Gastrocnemius medialis (tissue), 4 donors: ENCODE data around the gene POU5F2. TPM values are rescaled to one million over a fixed set of nuclear protein-coding genes. Genes with fewer than 3 reads are reported as not detected.

Experiments
- ATAC-seq, 2 donors: fragments of 150-250 bp; one replicate each; pipeline ENCODE4 v1.9.1; 2016
- DNase-seq, 2 donors: peaks; one replicate each; pipeline ENCODE4 v3.0.0-alpha.2; 2019
- H3K27ac ChIP-seq, 4 donors: fragments of 200-600 bp; sonication (generic); 1 replicate in 1 of 4; 2 replicates in 3 of 4; pipeline ENCODE4 v1.5.1; 2016 to 2018; ENCODE audit warnings: mild to moderate bottlenecking in 2 of 4, moderate library complexity in 1 of 4
- H3K27me3 ChIP-seq, 3 donors: fragments of 200-600 bp; sonication (generic) in 2 of 3; 1 replicate in 1 of 3; 2 replicates in 2 of 3; pipeline versions ENCODE4 v1.5.1 to v1.6.0; 2016 to 2019; ENCODE audit warnings: mild to moderate bottlenecking in 1 of 3, moderate library complexity in 1 of 3
- H3K36me3 ChIP-seq, 2 donors: fragments of 200-600 bp; sonication (generic) in 1 of 2; one replicate each; pipeline ENCODE4 v1.5.1; 2017 to 2018
- H3K4me1 ChIP-seq, 2 donors: fragments of 200-600 bp; sonication (generic) in 1 of 2; one replicate each; pipeline ENCODE4 v1.5.1; 2016 to 2017; ENCODE audit warnings: mild to moderate bottlenecking in 2 of 2
- H3K4me3 ChIP-seq, 4 donors: fragments of 200-600 bp; sonication (generic) in 3 of 4; 1 replicate in 1 of 4; 2 replicates in 3 of 4; pipeline ENCODE4 v1.5.1; 2016 to 2019; ENCODE audit warnings: mild to moderate bottlenecking in 2 of 4
- H3K9me3 ChIP-seq, 3 donors: fragments of 200-600 bp; sonication (generic) in 2 of 3; 1 replicate in 1 of 3; 2 replicates in 2 of 3; pipeline ENCODE4 v1.5.1; 2016 to 2019
- POLR2A ChIP-seq, 2 donors: fragments of 450-650 bp; IDR thresholded peaks; one replicate each; pipeline ENCODE4 v1.6.1; 2017; ENCODE audit warnings: antibody characterized with exemption in 2 of 2, mild to moderate bottlenecking in 2 of 2, moderate library complexity in 2 of 2
- in situ Hi-C, 4 donors: fragments of 200-750 bp; cut with MboI; loops; one replicate each; pipeline versions ENCODE4 v1.15.0 to v1.8.0; 2017; ENCODE audit warnings: low sequenced_read_pairs in 4 of 4
- intact Hi-C: fragments of 100-400 bp; cut with DNase I; formaldehyde crosslinking; loops from one replicate; pipeline ENCODE4 v1.15.1; 2023; ENCODE audit warnings: low total_unique reads
- total RNA-seq, 4 donors: library from RNA; depleted of rRNA; stranded (reverse); fragments of >200 nt; gene quantifications; one replicate each; pipeline versions ENCODE4 v1.1.0 to v1.2.3, GENCODE V29; 2016
- TF ChIP-seq, protein P1 (sequence below), 5 experiments: fragments of 450-650 bp in 3 of 5; fragments of 200-600 bp in 2 of 5; sonication (generic) in 2 of 5; IDR thresholded peaks in 4 of 5; conservative IDR thresholded peaks in 1 of 5; 1 replicate in 4 of 5; 2 replicates in 1 of 5; pipeline ENCODE4 v1.5.1; 2016 to 2019; ENCODE audit warnings: antibody characterized with exemption in 5 of 5, mild to moderate bottlenecking in 3 of 5, moderate library complexity in 3 of 5

Gene POU5F2, protein sequence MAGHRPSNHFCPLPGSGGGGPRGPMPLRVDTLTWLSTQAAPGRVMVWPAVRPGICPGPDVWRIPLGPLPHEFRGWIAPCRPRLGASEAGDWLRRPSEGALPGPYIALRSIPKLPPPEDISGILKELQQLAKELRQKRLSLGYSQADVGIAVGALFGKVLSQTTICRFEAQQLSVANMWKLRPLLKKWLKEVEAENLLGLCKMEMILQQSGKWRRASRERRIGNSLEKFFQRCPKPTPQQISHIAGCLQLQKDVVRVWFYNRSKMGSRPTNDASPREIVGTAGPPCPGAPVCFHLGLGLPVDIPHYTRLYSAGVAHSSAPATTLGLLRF
- 1 to 10 TPM in 1 of 4 donors, under 1 TPM in 3; 0.02 to 1.8 (median 0.03) TPM for total RNA-seq

DNA sequence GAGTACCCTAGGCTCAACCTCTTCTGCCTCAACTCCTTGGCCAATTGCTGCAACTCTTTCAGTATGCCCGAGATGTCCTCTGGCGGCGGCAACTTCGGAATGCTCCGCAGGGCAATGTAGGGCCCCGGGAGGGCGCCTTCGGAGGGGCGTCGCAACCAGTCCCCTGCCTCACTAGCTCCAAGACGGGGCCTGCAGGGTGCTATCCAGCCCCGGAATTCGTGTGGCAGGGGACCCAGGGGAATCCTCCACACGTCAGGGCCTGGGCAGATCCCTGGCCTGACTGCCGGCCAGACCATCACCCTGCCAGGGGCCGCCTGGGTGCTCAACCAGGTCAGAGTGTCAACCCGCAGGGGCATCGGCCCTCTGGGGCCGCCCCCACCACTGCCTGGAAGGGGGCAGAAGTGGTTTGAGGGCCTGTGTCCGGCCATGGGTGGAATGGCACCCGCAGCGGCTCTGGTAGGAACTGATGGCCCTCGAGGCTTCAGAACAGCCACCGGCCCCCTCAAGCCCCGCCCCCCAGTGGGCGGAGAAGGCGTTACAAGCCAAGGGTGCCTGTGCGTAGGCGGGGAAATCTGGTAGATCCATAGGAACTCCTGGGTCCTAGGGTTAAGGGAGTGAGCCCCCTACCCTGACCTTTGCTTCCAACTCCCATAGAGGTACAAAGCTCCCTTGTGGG lies at the start of gene POU5F2:
Gene POU5F2, minus strand, starts transcription at position 465 of the 676 bp plus-strand sequence. Its CDS starts 37 bp downstream, at position 428.
- DNase-seq (no peak), ATAC-seq (no peak)
- TF ChIP-seq, protein P1, sequence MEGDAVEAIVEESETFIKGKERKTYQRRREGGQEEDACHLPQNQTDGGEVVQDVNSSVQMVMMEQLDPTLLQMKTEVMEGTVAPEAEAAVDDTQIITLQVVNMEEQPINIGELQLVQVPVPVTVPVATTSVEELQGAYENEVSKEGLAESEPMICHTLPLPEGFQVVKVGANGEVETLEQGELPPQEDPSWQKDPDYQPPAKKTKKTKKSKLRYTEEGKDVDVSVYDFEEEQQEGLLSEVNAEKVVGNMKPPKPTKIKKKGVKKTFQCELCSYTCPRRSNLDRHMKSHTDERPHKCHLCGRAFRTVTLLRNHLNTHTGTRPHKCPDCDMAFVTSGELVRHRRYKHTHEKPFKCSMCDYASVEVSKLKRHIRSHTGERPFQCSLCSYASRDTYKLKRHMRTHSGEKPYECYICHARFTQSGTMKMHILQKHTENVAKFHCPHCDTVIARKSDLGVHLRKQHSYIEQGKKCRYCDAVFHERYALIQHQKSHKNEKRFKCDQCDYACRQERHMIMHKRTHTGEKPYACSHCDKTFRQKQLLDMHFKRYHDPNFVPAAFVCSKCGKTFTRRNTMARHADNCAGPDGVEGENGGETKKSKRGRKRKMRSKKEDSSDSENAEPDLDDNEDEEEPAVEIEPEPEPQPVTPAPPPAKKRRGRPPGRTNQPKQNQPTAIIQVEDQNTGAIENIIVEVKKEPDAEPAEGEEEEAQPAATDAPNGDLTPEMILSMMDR (IDR thresholded peaks at IDR 0.05 in 4 of 5, conservative IDR thresholded peaks at IDR 0.05 in 1 of 5): no peak
- no peak for TF ChIP-seq POLR2A (IDR thresholded peaks at IDR 0.05)
- Histone ChIP-seq H3K4me3 (no peak within 1 kb of the TSS), H3K27ac (no peak within 1 kb of the TSS), H3K4me1 (no peaks in the 10 kb centered on the region), H3K27me3 (no peaks in the 10 kb centered on the region), H3K36me3 (no peaks in the 10 kb centered on the region), H3K9me3 (no peaks in the 10 kb centered on the region)
- intact Hi-C loops (no loop called here), in situ Hi-C loops (no loop called here)

DNA sequence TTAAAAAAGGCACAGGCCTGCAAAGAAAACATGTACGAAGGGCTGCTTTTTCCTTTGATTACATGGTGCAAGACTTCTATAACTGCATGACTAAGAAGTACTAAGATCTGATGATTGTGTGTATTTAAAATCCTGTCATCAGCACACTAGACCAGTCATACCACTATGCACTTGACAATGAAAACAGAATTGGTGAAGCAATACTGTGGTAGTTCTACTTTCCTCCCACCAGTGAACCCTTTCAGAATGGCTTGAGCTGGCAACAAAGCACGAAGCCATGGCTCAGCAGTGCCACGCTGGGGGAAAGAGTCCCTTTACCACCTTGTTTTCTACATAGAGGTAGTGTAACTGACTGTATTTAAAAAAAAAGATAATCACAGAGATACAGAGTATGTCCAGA lies 49.0 kb upstream of the POU5F2 start:
- no peak for DNase-seq
- Histone ChIP-seq H3K9me3 (no peaks in the 10 kb centered on the region), H3K27me3 (no peaks in the 10 kb centered on the region), H3K4me1 (no peaks in the 10 kb centered on the region), H3K4me3 (no peak overlapping the region), H3K36me3 (no peaks in the 10 kb centered on the region), H3K27ac (no peak overlapping the region)
- intact Hi-C loops: no loop called here
- in situ Hi-C loops: loop anchor here in 1 of 4 donors (25.0 kb wide), 1 partner anchor 203 kb away; the partner anchor contains the start of genes NR2F1 and NR2F1-AS1
- no peak for ATAC-seq
- no peak for TF ChIP-seq POLR2A (IDR thresholded peaks at IDR 0.05)
- TF ChIP-seq, protein P1 (IDR thresholded peaks at IDR 0.05 in 4 of 5, conservative IDR thresholded peaks at IDR 0.05 in 1 of 5): no peak

DNA sequence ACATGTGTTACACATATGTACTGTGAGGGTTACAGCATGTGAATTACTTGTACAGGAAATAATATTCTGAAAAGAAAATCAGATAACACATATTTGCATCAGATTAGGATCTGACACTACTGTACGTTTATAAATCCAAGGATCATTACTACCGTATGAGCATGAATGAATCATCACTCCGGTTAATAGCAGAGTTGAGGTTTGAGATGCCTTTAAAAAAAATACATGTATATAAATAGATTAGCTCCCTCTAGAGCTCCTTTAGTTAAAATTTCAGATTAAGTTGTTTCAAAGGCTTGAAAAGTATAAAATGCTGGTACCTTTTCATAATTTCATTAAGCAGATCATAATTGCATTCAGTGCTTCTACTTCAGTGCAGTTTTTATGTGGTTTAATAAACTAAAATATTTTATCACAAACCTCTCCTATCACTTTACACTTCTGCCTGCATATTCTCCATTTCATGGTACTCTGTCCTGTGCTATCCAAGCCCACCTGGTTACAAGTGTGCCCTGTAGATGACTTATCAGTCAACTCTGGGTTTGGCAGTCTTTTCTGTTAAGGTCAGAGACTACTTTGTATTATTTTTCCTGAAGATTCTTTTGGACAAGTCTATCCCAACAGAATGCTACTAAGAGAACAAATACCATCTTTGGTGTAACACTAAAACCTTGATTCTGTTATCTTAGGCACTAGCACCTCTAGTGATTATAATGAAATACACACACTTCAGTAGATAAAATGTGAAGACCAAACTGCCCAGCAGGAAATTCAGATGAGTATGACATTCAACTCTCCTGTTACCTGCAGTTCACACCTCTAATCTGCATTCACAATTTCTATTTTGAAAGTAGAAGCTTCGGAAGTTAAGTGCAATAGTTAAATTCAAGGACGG lies 48.0 kb upstream of the POU5F2 start:
- no peak for ATAC-seq
- Histone ChIP-seq H3K36me3 (no peaks in the 10 kb centered on the region), H3K27me3 (no peaks in the 10 kb centered on the region), H3K4me1 (no peaks in the 10 kb centered on the region), H3K9me3 (no peaks in the 10 kb centered on the region), H3K4me3 (no peak overlapping the region), H3K27ac (no peak overlapping the region)
- intact Hi-C loops (no loop called here), in situ Hi-C loops (loop anchor here in 1 of 4 donors (25.0 kb wide), 1 partner anchor 202 kb away; the partner anchor contains the start of genes NR2F1 and NR2F1-AS1)
- no peak for TF ChIP-seq POLR2A (IDR thresholded peaks at IDR 0.05)
- TF ChIP-seq, protein P1 (IDR thresholded peaks at IDR 0.05 in 4 of 5, conservative IDR thresholded peaks at IDR 0.05 in 1 of 5): no peak
- DNase-seq: no peak

DNA sequence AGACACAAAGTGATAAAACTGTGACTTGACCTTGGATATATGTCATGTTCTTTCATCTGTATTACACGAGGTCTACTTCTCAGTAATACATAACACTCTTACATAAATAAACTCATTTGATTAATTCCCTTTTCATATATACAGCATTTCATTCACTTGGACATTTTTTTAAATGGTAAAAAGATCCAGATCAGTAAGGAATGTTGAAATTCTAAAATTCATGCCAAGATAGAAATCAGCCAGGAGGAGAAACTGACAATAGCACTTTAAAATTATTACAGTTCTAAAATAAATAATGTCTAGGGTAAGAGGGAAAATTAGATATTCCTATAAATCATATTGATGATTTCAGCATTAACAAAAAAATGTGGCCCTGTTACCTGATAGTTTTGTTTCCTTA lies 46.2 kb upstream of the POU5F2 start:
- intact Hi-C loops (no loop called here), in situ Hi-C loops (loop anchor here in 1 of 4 donors (25.0 kb wide), 1 partner anchor 200 kb away; the partner anchor contains the start of genes NR2F1 and NR2F1-AS1)
- Histone ChIP-seq H3K4me1 (no peaks in the 10 kb centered on the region), H3K27me3 (no peaks in the 10 kb centered on the region), H3K9me3 (no peaks in the 10 kb centered on the region), H3K27ac (no peak overlapping the region), H3K36me3 (no peaks in the 10 kb centered on the region), H3K4me3 (no peak overlapping the region)
- no peak for DNase-seq
- TF ChIP-seq, protein P1 (IDR thresholded peaks at IDR 0.05 in 4 of 5, conservative IDR thresholded peaks at IDR 0.05 in 1 of 5): no peak
- TF ChIP-seq POLR2A (IDR thresholded peaks at IDR 0.05): no peak
- ATAC-seq: no peak
